Measurements from ENCODE around the gene TMC1.

The TMC1 gene

GRCh38 chr9:72564479-72565281 is 43.3 kb downstream of the TMC1 start (continued):
- no peak for TF ChIP-seq PRDM2 (tag by site-specific recombination; IDR thresholded peaks at IDR 0.05; ENCODE audit: borderline replicate concordance)

GRCh38 chr9:72565535-72565934 is 44.1 kb downstream of the TMC1 start:
- Histone ChIP-seq H3K4me1 (ENCODE audit: control insufficient read depth, insufficient read depth, low read length) (no peaks in the 10 kb centered on the region), H3K27ac (ENCODE audit: extremely low read depth, low read depth, low read length) (no peak overlapping the region), H3K36me3 (ENCODE audit: control insufficient read depth in 2 of 2, insufficient read depth in 1 of 2, low read length in 2 of 2) (no peaks in the 10 kb centered on the region), H3K9me3 (ENCODE audit: control insufficient read depth, insufficient read depth, low read depth, low read length) (no peaks in the 10 kb centered on the region), H3K4me3 (ENCODE audit: low read depth, low read length) (no peak overlapping the region)
- CTCF ChIA-PET = interaction anchor here (1.3 kb wide), 1 partner anchor 285 kb away, joined by 4 read pairs; no protein-coding TSS in a partner anchor
- POLR2A ChIA-PET = no interaction called here
- TF ChIP-seq YY1 (tag by site-specific recombination; IDR thresholded peaks at IDR 0.05) (no peak), ZNF423 (tag by site-specific recombination; IDR thresholded peaks at IDR 0.05) (no peak)

- CTCF ChIA-PET = interaction anchor here (0.6 to 1.0 kb wide), 3 partner anchors 9 to 92 kb away, joined by 3 to 4 read pairs (median 4); no protein-coding TSS in a partner anchor
- H3K27ac ChIP-seq (ENCODE audit: extremely low read depth, low read depth, low read length) = no peak overlapping the region
- POLR2A ChIA-PET = no interaction called here
- TF ChIP-seq ZNF302 (tag by site-specific recombination; IDR thresholded peaks at IDR 0.05; ENCODE audit: low read depth) (no peak), ZNF169 (tag by site-specific recombination; IDR thresholded peaks at IDR 0.05) (no peak), ZNF518A (tag by site-specific recombination; conservative IDR thresholded peaks at IDR 0.05; ENCODE audit: low read depth) (no peak), ZIC2 (tag by site-specific recombination; IDR thresholded peaks at IDR 0.05) (no peak), MZF1 (tag by site-specific recombination; IDR thresholded peaks at IDR 0.05; ENCODE audit: borderline replicate concordance) (no peak), ZNF341 (tag by site-specific recombination; IDR thresholded peaks at IDR 0.05; ENCODE audit: low read depth) (no peak), PBX3 (CRISPR knock-in tag; IDR thresholded peaks at IDR 0.05) (no peak), ZNF19 (tag by site-specific recombination; IDR thresholded peaks at IDR 0.05; ENCODE audit: low read depth) (no peak), KLF17 (tag by site-specific recombination; IDR thresholded peaks at IDR 0.05) (no peak)
These were observed 52.9 kb downstream of the TMC1 start for GRCh38 chr9:72574156-72574810.

More at GRCh38 chr9:72574156-72574810, 52.9 kb downstream of the TMC1 start:
- no peak overlapping the region for H3K4me3 ChIP-seq (ENCODE audit: low read depth, low read length)
- H3K36me3 ChIP-seq (ENCODE audit: control insufficient read depth in 2 of 2, insufficient read depth in 1 of 2, low read length in 2 of 2) = no peaks in the 10 kb centered on the region
- H3K9me3 ChIP-seq (ENCODE audit: control insufficient read depth, insufficient read depth, low read depth, low read length) = no peaks in the 10 kb centered on the region
- H3K4me1 ChIP-seq (ENCODE audit: control insufficient read depth, insufficient read depth, low read length) = no peaks in the 10 kb centered on the region
